ENCODE measurements around the gene NECTIN3. TPM values are rescaled to one million over a fixed set of nuclear protein-coding genes. Genes with fewer than 3 reads are reported as not detected.

The NECTIN3 gene, protein sequence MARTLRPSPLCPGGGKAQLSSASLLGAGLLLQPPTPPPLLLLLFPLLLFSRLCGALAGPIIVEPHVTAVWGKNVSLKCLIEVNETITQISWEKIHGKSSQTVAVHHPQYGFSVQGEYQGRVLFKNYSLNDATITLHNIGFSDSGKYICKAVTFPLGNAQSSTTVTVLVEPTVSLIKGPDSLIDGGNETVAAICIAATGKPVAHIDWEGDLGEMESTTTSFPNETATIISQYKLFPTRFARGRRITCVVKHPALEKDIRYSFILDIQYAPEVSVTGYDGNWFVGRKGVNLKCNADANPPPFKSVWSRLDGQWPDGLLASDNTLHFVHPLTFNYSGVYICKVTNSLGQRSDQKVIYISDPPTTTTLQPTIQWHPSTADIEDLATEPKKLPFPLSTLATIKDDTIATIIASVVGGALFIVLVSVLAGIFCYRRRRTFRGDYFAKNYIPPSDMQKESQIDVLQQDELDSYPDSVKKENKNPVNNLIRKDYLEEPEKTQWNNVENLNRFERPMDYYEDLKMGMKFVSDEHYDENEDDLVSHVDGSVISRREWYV
- 1 to 10 TPM; 6.3 to 6.4 TPM for total RNA-seq
- 13.2 to 29.0 reads per million in 2 donors for total RNA-seq

DNA sequence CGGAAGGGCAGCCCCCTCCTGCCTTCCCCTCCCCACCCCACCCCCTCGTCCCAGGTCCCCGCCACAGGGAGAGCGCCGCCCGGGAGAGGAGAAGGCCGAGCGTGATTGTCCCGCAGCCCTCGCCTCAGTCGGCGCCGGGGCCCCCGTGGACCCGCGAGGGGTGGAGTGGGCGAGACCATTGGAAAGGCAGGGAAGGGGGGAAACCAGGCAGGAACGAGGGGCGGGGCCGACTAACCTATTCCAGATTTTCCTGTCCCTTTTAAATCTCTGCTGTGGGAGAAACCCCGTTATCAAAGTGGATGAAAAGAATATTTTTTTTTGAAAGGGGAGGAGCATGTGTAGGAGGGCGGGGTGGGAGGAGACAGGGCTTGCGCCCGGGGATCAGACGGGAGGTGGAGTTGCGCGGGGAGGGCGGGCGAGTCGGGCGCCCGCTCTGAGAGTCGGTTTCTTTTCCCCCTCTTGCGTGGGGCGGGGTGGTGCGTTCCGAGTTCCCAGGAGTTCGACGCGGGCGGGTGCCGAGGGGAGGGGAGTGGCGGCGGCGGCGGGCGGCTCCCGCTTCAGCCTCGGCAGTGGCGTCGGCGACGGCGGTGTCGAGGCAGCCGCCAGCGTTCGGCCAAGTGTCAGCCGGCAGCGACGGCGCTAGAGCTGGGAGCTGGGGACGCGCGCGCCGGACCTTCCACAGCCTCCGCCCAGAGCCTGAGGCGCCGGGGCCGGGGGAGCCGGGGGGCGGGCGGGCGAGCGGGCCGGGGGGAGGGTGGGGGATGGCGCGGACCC is at the start of gene NECTIN3:
Gene NECTIN3, plus strand, starts transcription at position 560 of the 774 bp plus-strand sequence. Its CDS starts 202 bp downstream, at position 762.
- H3K4me1 Mint-ChIP-seq = peaks cover 38% of the 10 kb centered on the region
- DNase-seq = peak; percentile 76 to 87 (median 81)
- H3K9me3 ChIP-seq (ENCODE audit: control insufficient read depth, low read length, poor library complexity, severe bottlenecking) = no peaks in the 10 kb centered on the region
- H3K36me3 Mint-ChIP-seq (ENCODE audit: low read depth) = peaks cover 2% of the 10 kb centered on the region
- peak within 1 kb of the TSS; percentile 97 for H3K27ac Mint-ChIP-seq
- peak within 1 kb of the TSS; percentile 97 for H3K4me3 Mint-ChIP-seq
- peak; percentile 94 for ATAC-seq
- peaks cover 18% of the 10 kb centered on the region for H3K27me3 Mint-ChIP-seq

DNA sequence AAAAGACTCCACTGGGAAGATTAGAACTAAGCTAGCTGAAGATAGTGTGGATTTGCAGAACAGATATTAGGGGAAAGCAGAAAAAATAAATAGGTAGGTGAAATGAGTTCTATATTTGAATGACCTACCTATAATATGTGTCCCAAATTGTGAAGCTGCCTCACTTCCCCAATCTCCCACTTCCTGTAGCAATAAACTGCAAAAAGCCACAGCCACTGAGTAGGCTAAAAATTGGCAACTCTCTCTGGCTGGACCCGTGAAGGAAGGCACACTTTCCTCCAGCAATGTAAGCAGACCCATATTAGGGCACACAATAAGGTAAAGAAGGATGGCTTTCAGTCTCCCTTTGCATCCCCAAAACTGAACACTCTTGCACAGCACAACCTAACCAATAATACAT is 43.7 kb upstream of the NECTIN3 start:
- H3K27me3 Mint-ChIP-seq = peaks cover 5% of the 10 kb centered on the region
- no peak overlapping the region for H3K4me3 Mint-ChIP-seq
- H3K4me1 Mint-ChIP-seq = peaks cover 2% of the 10 kb centered on the region
- ATAC-seq (no peak), DNase-seq (no peak)
- no peak overlapping the region for H3K27ac Mint-ChIP-seq
- H3K36me3 Mint-ChIP-seq (ENCODE audit: low read depth) = no peaks in the 10 kb centered on the region
- H3K9me3 ChIP-seq (ENCODE audit: control insufficient read depth, low read length, poor library complexity, severe bottlenecking) = no peaks in the 10 kb centered on the region

DNA sequence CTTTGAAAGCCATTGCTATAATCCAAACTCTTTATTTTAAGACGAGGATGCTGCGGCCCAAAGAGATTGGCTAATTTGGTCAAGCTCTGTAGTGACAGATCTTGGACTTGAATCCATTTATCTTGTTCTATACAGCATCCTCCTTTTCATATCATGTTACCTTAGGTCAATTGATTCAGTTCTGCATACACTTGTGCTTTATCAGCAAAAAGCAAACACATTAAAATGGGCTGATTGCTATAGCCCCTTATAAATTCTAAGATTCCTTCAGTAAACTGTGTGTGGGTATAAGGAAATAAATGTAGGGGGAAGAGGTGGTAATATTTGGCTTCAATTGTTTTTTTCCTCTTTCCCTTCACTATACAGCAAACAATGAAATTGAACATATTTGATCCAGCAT is 40.1 kb upstream of the NECTIN3 start:
- no peaks in the 10 kb centered on the region for H3K9me3 ChIP-seq (ENCODE audit: control insufficient read depth, low read length, poor library complexity, severe bottlenecking)
- H3K27ac Mint-ChIP-seq = no peak overlapping the region
- no peak for DNase-seq

DNA sequence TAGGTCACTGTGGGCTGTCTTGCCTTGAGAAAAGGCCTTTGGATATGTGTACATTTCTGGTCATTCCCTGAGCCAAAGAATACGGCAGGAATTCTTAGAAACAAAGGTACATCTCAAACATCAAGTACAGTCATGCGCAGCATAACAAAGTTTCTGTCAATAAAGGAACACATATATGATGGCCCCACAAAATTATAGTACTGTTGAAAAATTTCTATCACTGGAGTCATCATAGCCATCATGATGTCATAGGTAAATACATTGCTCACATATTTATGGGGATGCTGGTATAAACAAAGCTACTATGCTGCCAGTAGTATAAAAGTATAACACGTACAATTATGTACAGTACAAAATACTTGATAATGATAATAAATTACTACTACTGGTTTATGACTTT is 38.9 kb upstream of the NECTIN3 start:
- DNase-seq (no peak), ATAC-seq (no peak)
- no peak overlapping the region for H3K27ac Mint-ChIP-seq
- H3K9me3 ChIP-seq (ENCODE audit: control insufficient read depth, low read length, poor library complexity, severe bottlenecking) = no peaks in the 10 kb centered on the region
- H3K4me1 Mint-ChIP-seq = peaks cover 2% of the 10 kb centered on the region
- H3K27me3 Mint-ChIP-seq = peaks cover 5% of the 10 kb centered on the region
- no peak overlapping the region for H3K4me3 Mint-ChIP-seq
- H3K36me3 Mint-ChIP-seq (ENCODE audit: low read depth) = no peaks in the 10 kb centered on the region

More for the DNA sequence above, 40.1 kb upstream of the NECTIN3 start:
- Mint-ChIP-seq H3K4me1 (peaks cover 2% of the 10 kb centered on the region), H3K36me3 (ENCODE audit: low read depth) (no peaks in the 10 kb centered on the region), H3K27me3 (peaks cover 5% of the 10 kb centered on the region), H3K4me3 (no peak overlapping the region)
- no peak for ATAC-seq

DNA sequence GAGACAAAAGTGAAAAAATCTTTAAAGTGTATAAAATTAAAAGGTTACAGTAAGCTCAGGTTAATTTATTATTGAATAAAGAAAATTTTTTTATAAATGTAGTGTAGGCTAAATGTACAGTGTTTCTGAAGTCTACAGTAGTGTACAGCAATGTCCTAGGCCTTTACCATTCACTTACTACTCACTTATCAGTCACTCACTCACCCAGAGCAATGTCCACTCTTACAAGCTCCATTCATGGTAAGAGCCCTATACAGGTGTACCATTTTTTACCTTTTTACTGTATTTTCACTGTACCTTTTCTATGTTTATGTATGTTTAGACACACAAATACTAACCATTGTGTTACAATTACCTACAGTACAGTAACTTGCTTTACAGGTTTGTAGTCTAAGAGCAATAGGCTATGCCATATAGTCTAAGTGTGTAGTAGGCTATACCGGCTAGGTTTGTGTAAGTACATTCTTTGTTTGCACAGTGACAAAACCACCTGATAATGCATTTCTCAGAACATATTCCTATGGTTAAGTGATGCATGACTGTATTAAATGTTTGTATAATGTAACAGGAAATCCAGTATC is 38.1 kb upstream of the NECTIN3 start:
- H3K9me3 ChIP-seq (ENCODE audit: control insufficient read depth, low read length, poor library complexity, severe bottlenecking) = no peaks in the 10 kb centered on the region
- H3K27me3 Mint-ChIP-seq = peaks cover 5% of the 10 kb centered on the region
- no peaks in the 10 kb centered on the region for H3K36me3 Mint-ChIP-seq (ENCODE audit: low read depth)
- DNase-seq (no peak), ATAC-seq (no peak)
- no peak overlapping the region for H3K27ac Mint-ChIP-seq
- H3K4me1 Mint-ChIP-seq = peaks cover 2% of the 10 kb centered on the region
- H3K4me3 Mint-ChIP-seq = no peak overlapping the region

DNA sequence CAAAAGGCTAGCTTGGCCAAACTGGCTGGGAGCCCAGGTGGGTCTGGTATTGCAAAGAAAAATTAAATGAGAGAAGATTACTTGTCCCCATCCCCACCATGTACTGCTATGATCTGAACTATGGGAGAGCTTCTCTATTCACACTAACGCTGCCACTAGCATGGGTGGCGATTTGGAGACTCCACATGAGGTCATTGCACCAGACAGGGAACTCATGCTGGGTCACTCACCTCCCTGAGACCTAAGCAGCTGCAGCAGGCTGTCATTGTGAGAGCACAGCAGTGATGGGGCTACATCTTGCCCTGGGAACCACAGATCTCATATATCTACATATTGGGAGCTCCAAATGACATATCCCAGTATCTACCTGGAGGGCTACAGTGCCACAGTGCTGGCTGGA is 36.3 kb upstream of the NECTIN3 start:
- no peak for DNase-seq
- Mint-ChIP-seq H3K36me3 (ENCODE audit: low read depth) (peaks cover 2% of the 10 kb centered on the region), H3K27me3 (peaks cover 5% of the 10 kb centered on the region), H3K4me1 (no peaks in the 10 kb centered on the region), H3K27ac (no peak overlapping the region), H3K4me3 (no peak overlapping the region)
- ATAC-seq = no peak
- H3K9me3 ChIP-seq (ENCODE audit: control insufficient read depth, low read length, poor library complexity, severe bottlenecking) = no peaks in the 10 kb centered on the region

DNA sequence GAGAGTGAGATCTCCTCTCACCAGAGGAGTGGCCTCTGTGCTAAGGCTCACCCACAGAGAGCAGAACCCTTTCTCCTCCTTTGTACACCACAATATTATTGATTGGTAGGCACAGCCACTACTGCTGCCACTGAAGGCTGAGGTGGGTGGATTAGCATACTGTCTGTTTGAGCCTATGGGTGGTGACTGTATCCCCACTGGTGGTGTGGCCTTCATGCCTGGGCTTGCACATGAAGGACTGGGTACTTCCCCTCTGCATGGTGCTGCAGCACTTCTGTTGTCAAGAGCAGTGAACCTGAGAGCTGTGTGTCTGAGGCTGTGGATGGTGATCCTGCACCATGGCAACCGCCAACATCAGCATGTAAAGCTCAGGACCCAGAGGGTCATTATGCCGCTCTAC is 35.7 kb upstream of the NECTIN3 start:
- H3K9me3 ChIP-seq (ENCODE audit: control insufficient read depth, low read length, poor library complexity, severe bottlenecking) = no peaks in the 10 kb centered on the region
- peaks cover 5% of the 10 kb centered on the region for H3K27me3 Mint-ChIP-seq
- H3K4me3 Mint-ChIP-seq = no peak overlapping the region
- peaks cover 2% of the 10 kb centered on the region for H3K36me3 Mint-ChIP-seq (ENCODE audit: low read depth)
- DNase-seq = no peak
- ATAC-seq = no peak
- H3K4me1 Mint-ChIP-seq = no peaks in the 10 kb centered on the region
- H3K27ac Mint-ChIP-seq = no peak overlapping the region

DNA sequence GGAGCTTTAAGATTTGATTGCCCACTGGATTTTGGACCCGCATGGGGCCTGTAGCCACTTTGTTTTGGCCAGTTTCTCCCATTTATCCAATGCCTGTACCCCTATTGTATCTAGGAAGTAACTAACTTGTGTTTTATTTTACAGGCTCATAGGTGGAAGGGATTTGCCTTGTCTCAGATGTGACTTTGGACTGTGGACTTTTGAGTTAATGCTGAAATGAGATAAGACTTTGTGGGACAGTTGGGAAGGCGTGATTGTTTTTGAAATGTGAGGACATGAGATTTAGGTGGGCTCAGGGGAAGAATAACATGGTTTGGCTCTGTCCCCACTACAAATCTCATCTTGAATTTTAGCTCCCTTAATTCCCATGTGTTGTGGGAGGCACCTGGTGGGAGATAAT is 30.7 kb upstream of the NECTIN3 start:
- Mint-ChIP-seq H3K27me3 (no peaks in the 10 kb centered on the region), H3K4me3 (no peak overlapping the region), H3K4me1 (no peaks in the 10 kb centered on the region), H3K27ac (no peak overlapping the region), H3K36me3 (ENCODE audit: low read depth) (peaks cover 2% of the 10 kb centered on the region)
- no peaks in the 10 kb centered on the region for H3K9me3 ChIP-seq (ENCODE audit: control insufficient read depth, low read length, poor library complexity, severe bottlenecking)
- DNase-seq (no peak), ATAC-seq (no peak)

DNA sequence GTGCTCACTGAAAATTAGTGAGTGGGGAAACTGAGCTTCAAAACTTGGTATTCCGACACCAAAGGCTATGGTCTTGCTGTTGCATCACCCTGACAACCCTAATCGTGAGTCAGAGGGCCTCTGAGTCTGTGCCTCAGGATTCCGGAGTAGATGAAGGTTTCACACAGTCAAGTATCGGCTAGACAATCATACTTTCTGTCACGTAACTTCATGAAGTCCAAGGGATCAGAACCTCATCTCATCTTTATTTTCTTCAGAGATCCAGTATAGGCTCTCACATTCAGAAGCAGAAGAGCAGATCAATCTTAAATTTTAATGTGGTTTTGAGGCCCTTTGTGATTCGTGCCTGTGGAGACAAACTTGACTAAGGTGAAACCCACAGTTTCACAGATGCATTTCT is 26.1 kb upstream of the NECTIN3 start:
- ATAC-seq (no peak), DNase-seq (no peak)
- Mint-ChIP-seq H3K36me3 (ENCODE audit: low read depth) (no peaks in the 10 kb centered on the region), H3K27me3 (no peaks in the 10 kb centered on the region), H3K4me1 (peaks cover 4% of the 10 kb centered on the region), H3K4me3 (no peak overlapping the region), H3K27ac (no peak overlapping the region)
- H3K9me3 ChIP-seq (ENCODE audit: control insufficient read depth, low read length, poor library complexity, severe bottlenecking) = no peaks in the 10 kb centered on the region

DNA sequence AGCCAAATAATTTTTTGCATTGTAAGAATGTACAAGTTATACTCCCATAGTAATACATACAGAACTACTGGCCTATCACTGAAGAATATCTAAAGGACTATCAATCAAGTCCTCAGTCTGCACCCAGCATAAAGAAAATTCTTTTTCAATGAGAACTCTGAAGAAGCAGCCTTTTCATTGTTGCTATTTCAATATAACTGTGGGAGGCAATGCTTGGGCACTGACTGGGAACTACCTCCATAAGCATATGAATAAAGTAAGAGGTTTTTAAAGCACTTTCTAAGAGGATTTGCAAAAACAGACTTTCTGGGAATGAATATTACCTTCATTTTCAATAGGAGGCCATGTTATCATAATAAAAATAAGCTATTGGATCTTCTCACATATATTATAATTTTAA is 24.6 kb upstream of the NECTIN3 start:
- ATAC-seq = no peak
- H3K27ac Mint-ChIP-seq = no peak overlapping the region
- no peaks in the 10 kb centered on the region for H3K27me3 Mint-ChIP-seq
- H3K4me3 Mint-ChIP-seq = no peak overlapping the region
- H3K4me1 Mint-ChIP-seq = peaks cover 4% of the 10 kb centered on the region
- H3K36me3 Mint-ChIP-seq (ENCODE audit: low read depth) = no peaks in the 10 kb centered on the region
- DNase-seq = no peak
- H3K9me3 ChIP-seq (ENCODE audit: control insufficient read depth, low read length, poor library complexity, severe bottlenecking) = no peaks in the 10 kb centered on the region

DNA sequence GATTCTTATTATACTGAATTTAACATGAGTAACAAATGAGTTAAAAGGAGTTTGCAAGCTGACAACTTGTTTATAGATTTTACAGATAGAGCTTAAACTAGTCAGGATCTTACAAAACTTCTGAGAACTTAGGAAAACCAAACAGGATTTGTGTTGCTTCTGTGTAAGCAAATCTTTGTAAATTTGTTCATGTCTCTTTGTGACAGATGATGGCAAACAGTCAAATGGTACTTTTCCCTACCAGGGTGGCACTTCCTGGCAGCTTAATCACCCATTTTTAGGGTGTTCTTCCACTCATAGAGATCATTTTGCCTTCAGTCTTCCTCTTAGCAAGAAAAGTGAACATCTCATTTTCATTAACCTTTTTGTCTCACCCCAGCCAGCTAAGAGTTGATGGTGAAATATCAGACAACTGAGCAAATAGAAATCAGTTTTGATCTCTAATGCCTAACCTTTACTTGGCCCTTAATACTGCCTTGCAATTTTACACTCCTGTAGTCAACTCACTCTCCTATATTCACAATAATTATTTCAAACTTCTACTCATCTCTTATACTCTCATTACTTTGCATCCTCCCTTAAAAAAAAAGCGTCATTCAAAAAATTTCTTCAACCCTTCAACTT is 23.7 kb upstream of the NECTIN3 start:
- H3K9me3 ChIP-seq (ENCODE audit: control insufficient read depth, low read length, poor library complexity, severe bottlenecking) = no peaks in the 10 kb centered on the region
- H3K27me3 Mint-ChIP-seq = no peaks in the 10 kb centered on the region
- H3K4me1 Mint-ChIP-seq = peaks cover 4% of the 10 kb centered on the region
- no peak for ATAC-seq
- no peaks in the 10 kb centered on the region for H3K36me3 Mint-ChIP-seq (ENCODE audit: low read depth)
- no peak overlapping the region for H3K4me3 Mint-ChIP-seq
- no peak overlapping the region for H3K27ac Mint-ChIP-seq
- DNase-seq = no peak

DNA sequence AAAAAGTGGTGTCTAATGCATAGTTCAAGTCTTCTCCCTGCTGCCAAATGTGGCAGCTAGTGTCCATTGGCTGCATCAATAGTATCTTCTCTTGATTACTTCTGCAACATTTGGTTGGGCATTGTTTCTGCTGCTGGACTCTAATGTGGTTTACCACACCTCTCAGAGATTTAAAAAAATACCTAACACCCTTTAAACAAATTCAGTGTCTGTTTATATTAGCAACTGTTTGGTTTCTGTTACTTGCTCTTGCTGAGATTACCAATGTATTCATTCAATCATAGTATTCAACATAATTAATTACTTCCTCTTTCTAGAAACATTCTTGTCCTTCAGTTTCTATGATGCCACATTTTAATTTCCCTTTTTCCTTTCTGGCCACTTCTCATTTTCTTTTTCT is 20.3 kb upstream of the NECTIN3 start:
- H3K27me3 Mint-ChIP-seq = no peaks in the 10 kb centered on the region
- peaks cover 3% of the 10 kb centered on the region for H3K36me3 Mint-ChIP-seq (ENCODE audit: low read depth)
- H3K4me3 Mint-ChIP-seq = no peak overlapping the region
- no peak overlapping the region for H3K27ac Mint-ChIP-seq
- no peaks in the 10 kb centered on the region for H3K9me3 ChIP-seq (ENCODE audit: control insufficient read depth, low read length, poor library complexity, severe bottlenecking)
- no peak for DNase-seq
- peaks cover 4% of the 10 kb centered on the region for H3K4me1 Mint-ChIP-seq
- no peak for ATAC-seq

DNA sequence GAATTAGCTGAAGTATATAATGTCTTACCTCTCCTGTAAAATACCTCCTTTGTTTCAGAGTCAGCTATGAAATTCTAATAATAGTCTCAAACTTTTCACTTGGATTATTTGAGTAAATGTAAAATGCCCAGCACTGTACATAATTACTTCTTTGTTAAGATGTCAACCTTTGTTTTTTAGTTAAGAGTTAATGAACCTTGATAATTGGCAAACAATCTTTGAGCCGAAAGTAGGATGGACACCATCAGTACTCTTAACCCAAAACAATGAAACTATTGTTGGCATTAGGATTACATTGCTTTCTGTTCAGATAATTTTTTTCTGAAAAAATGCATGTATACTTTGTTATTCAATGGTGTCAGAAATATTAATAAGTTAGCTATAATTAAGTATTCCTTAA is 3.0 kb upstream of the NECTIN3 start:
- Mint-ChIP-seq H3K27ac (no peak overlapping the region), H3K4me3 (no peak overlapping the region), H3K4me1 (peaks cover 22% of the 10 kb centered on the region), H3K36me3 (ENCODE audit: low read depth) (peaks cover 2% of the 10 kb centered on the region), H3K27me3 (peaks cover 10% of the 10 kb centered on the region)
- DNase-seq (no peak), ATAC-seq (no peak)
- no peaks in the 10 kb centered on the region for H3K9me3 ChIP-seq (ENCODE audit: control insufficient read depth, low read length, poor library complexity, severe bottlenecking)

Data from T-helper 17 cell (primary cell).